Prostate gland (tissue), 2 donors: ENCODE data around the gene ATP5PO.

ENCODE experiments used
- POLR2A ChIP-seq: fragments of 450-650 bp; IDR thresholded peaks from one replicate; pipeline ENCODE4 v1.6.1; 2016; ENCODE audit warnings: antibody characterized with exemption, mild to moderate bottlenecking
- POLR2AphosphoS5 ChIP-seq: sonication (generic); formaldehyde crosslinking; IDR thresholded peaks from one replicate; pipeline ENCODE4 v1.6.1; 2017; ENCODE audit warnings: antibody characterized with exemption
- TF ChIP-seq, protein P1 (sequence below), 4 experiments: fragments of 200-600 bp in 2 of 4; fragments of 450-650 bp in 2 of 4; sonication (generic) in 2 of 4; IDR thresholded peaks; 1 replicate in 3 of 4; 2 replicates in 1 of 4; pipeline ENCODE4 v1.5.1; 2016 to 2019; ENCODE audit warnings: antibody characterized with exemption in 4 of 4, mild to moderate bottlenecking in 2 of 4, moderate library complexity in 2 of 4

DNA sequence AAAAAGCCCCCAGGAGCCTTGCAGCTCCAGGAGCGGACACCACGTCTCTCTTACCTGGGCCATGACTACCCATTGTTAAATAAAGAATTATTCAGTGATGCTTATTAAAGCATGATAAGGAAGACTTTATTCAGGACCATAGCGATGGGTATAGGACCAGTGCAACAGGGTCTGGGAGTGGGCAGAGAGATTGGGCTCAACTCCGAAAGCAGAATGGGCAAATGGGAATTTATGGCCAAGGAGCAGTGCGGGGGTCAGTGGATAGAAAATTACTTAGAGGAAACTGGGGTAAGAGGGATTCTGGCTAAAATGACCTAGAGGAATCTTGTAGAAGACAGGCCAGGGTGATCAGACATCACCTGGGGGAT is 580 bp upstream of the ATP5PO start:
- no peak for TF ChIP-seq POLR2A
- TF ChIP-seq, protein P1, sequence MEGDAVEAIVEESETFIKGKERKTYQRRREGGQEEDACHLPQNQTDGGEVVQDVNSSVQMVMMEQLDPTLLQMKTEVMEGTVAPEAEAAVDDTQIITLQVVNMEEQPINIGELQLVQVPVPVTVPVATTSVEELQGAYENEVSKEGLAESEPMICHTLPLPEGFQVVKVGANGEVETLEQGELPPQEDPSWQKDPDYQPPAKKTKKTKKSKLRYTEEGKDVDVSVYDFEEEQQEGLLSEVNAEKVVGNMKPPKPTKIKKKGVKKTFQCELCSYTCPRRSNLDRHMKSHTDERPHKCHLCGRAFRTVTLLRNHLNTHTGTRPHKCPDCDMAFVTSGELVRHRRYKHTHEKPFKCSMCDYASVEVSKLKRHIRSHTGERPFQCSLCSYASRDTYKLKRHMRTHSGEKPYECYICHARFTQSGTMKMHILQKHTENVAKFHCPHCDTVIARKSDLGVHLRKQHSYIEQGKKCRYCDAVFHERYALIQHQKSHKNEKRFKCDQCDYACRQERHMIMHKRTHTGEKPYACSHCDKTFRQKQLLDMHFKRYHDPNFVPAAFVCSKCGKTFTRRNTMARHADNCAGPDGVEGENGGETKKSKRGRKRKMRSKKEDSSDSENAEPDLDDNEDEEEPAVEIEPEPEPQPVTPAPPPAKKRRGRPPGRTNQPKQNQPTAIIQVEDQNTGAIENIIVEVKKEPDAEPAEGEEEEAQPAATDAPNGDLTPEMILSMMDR (IDR thresholded peaks at IDR 0.05), result no peak
- TF ChIP-seq POLR2AphosphoS5, result no peak
